Neural cell (in vitro differentiated cells): Measurements from ENCODE around the gene RGS19. TPM values are rescaled to one million over a fixed set of nuclear protein-coding genes. Genes with fewer than 3 reads are reported as not detected.
A peak's percentile ranks its signal among the peaks of the same experiment; 100 is the strongest.

Source experiments
- H2AFZ ChIP-seq: fragments of 200-600, 300-800 bp; sonication (generic), shearing (Covaris generic); 2 replicates; pipeline ENCODE4 v1.6.0; 2014; ENCODE audit warnings: low read depth, mild to moderate bottlenecking, antibody characterized with exemption, low read length, moderate library complexity
- H3F3A ChIP-seq: fragments of 200-600 bp; shearing (Covaris generic); 2 replicates; pipeline ENCODE4 v1.6.1; 2016; ENCODE audit warnings: mild to moderate bottlenecking, moderate library complexity, mixed read lengths, antibody characterized with exemption, low read length; ENCODE audit not compliant: insufficient read depth, poor library complexity, severe bottlenecking
- H3K27ac ChIP-seq: fragments of 200-600, 300-800 bp; sonication (generic), shearing (Covaris generic); 2 replicates; pipeline ENCODE4 v1.5.1; 2014; ENCODE audit warnings: mild to moderate bottlenecking, low read length, moderate library complexity
- H3K27me3 ChIP-seq: fragments of 300-800, 200-600 bp; sonication (generic), shearing (Covaris generic); 2 replicates; pipeline ENCODE4 v1.6.0; 2014; ENCODE audit warnings: mild to moderate bottlenecking, low read depth, low read length, moderate library complexity; ENCODE audit not compliant: insufficient read depth
- H3K36me3 ChIP-seq: fragments of 300-800, 200-600 bp; sonication (generic), shearing (Covaris generic); 2 replicates; pipeline ENCODE4 v1.5.1; 2014; ENCODE audit warnings: mild to moderate bottlenecking, antibody characterized with exemption, low read length, moderate library complexity; ENCODE audit not compliant: insufficient read depth
- H3K4me2 ChIP-seq: fragments of 300-800, 200-600 bp; sonication (generic), shearing (Covaris generic); 2 replicates; pipeline ENCODE4 v1.6.0; 2014; ENCODE audit warnings: mild to moderate bottlenecking, low read length
- H3K4me3 ChIP-seq: fragments of 300-800, 200-600 bp; sonication (generic), shearing (Covaris generic); 2 replicates; pipeline ENCODE4 v1.5.1; 2014; ENCODE audit warnings: mild to moderate bottlenecking, low read length, moderate library complexity
- H3K79me2 ChIP-seq: fragments of 200-600 bp; shearing (Covaris generic); replicated peaks from 2 replicates; pipeline ENCODE4 v1.6.0; 2014; ENCODE audit warnings: mild to moderate bottlenecking, low read length, moderate library complexity; ENCODE audit not compliant: insufficient read depth
- H3K9ac ChIP-seq: fragments of 300-800, 200-600 bp; sonication (generic), shearing (Covaris generic); 2 replicates; pipeline ENCODE4 v1.6.1; 2016; ENCODE audit warnings: mild to moderate bottlenecking, low read length, mixed read lengths
- H3K9me2 ChIP-seq: fragments of 200-600 bp; shearing (Covaris generic); 2 replicates; pipeline ENCODE4 v1.6.1; 2016; ENCODE audit warnings: mild to moderate bottlenecking, low read length, mixed read lengths; ENCODE audit not compliant: insufficient read depth
- H3K9me3 ChIP-seq: fragments of 200-600, 300-800 bp; sonication (generic), shearing (Covaris generic); 2 replicates; pipeline ENCODE4 v1.6.1; 2016; ENCODE audit warnings: mild to moderate bottlenecking, mixed run types, low read length, moderate library complexity, mixed read lengths
- H4K20me1 ChIP-seq: fragments of 200-600 bp; shearing (Covaris generic); 2 replicates; pipeline ENCODE4 v1.6.1; 2016; ENCODE audit warnings: mild to moderate bottlenecking, mixed run types; ENCODE audit not compliant: insufficient read depth
- EP300 ChIP-seq: fragments of 450-650 bp; conservative IDR thresholded peaks from 2 replicates; pipeline ENCODE4 v1.6.1; 2014; ENCODE audit warnings: antibody characterized with exemption, mild to moderate bottlenecking, moderate library complexity; ENCODE audit not compliant: poor library complexity, severe bottlenecking
- EZH2 ChIP-seq: fragments of 200-600, 300-800 bp; shearing (Covaris generic), sonication (generic); IDR thresholded peaks from 2 replicates; pipeline ENCODE4 v1.6.1; 2014; ENCODE audit warnings: antibody characterized with exemption, low read length, borderline replicate concordance, mild to moderate bottlenecking; ENCODE audit not compliant: insufficient read depth, poor library complexity, severe bottlenecking
- MXI1 ChIP-seq: fragments of 450-650 bp; conservative IDR thresholded peaks from 2 replicates; pipeline ENCODE4 v1.6.1; 2014; ENCODE audit warnings: antibody characterized with exemption, mild to moderate bottlenecking; ENCODE audit not compliant: poor library complexity, severe bottlenecking
- POLR2AphosphoS5 ChIP-seq: IDR thresholded peaks from 2 replicates; pipeline ENCODE4 v1.6.1; 2012
- RAD21 ChIP-seq: fragments of 450-650 bp; conservative IDR thresholded peaks from 2 replicates; pipeline ENCODE4 v1.6.1; 2014; ENCODE audit warnings: antibody characterized with exemption, mild to moderate bottlenecking, moderate library complexity
- SMC3 ChIP-seq: fragments of 450-650 bp; conservative IDR thresholded peaks from 2 replicates; pipeline ENCODE4 v1.6.1; 2014; ENCODE audit warnings: antibody characterized with exemption, mild to moderate bottlenecking, moderate library complexity; ENCODE audit not compliant: poor library complexity
- TAF1 ChIP-seq: IDR thresholded peaks from 2 replicates; pipeline ENCODE4 v1.6.1; 2012; ENCODE audit warnings: low read depth
- polyA plus RNA-seq: library from polyadenylated mRNA; depleted of rRNA; stranded (reverse); fragments of >200 nt; gene quantifications from 2 replicates; pipeline ENCODE4 v1.2.3, GENCODE V29; 2014
- TF ChIP-seq, protein P1 (sequence below): IDR thresholded peaks from 2 replicates; pipeline ENCODE4 v1.6.1; 2012; ENCODE audit warnings: borderline replicate concordance
- TF ChIP-seq, protein P2 (sequence below): fragments of 450-650 bp; IDR thresholded peaks from 2 replicates; pipeline ENCODE4 v1.5.1; 2014; ENCODE audit warnings: antibody characterized with exemption, mild to moderate bottlenecking, moderate library complexity; ENCODE audit not compliant: poor library complexity, severe bottlenecking

Gene RGS19
- polyA plus RNA-seq, 1 donor from 2014 or later: 3.4 TPM

DNA sequence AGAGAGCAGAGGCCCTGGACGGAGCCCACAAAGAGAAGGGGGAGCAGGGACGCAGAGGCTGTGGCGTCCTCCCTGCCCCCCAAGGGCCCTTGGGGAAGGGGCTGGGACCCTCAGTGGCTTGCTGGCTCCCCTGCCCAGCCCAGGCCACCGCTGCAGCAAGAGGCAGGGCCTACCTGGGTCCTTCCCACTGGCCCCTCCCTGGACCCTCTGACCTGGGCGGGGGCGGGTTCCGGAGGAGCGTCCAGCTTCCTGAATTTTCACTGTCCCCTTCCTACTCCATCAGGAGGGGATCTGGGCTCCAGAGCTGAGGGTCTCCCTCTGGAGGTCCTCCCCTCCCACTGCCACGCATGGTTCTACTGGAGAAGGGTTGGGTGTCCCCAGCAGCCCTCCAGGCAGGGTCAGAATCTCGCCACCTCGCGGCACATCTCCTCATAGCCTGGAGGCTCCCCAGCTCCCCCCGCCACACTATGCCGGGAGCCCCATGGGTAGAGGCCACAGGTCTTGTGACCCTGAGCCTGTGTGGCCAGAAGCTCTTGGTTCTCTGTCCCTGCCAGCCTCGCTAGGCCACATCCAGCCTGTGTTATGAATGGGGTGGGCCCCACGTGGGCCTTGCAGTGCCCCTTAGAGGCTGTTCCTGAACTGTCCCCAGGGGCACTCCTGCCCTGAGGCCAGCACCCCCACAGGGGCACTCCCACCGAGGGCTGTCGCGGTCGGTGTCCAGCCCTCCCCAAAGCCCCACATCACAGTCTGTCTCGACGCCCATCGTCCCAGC, 28.9 kb downstream of the RGS19 start:
- H3K27ac ChIP-seq: no peak overlapping the region

DNA sequence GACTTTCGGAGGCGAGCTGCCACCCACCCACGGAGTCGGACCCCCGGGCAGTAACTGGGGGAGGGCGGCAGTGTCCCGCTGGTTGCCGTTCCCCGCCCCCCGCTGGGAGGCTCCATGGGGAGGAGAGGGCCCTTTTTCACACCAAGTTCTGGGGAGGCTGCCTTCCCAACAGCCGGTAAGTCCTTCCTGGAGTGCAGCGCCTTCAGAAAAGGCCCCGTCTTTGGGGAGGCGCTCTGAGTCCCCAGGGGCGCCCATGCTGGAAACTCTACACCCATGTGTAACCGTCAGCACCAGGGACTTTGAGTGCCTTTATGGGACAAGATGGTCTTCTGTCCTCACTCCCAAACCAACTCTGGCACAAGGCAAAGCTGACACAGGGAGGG, 29.4 kb downstream of the RGS19 start:
- Histone ChIP-seq H3F3A (no peaks in the 10 kb centered on the region), H3K4me2 (no peak overlapping the region), H4K20me1 (no peaks in the 10 kb centered on the region), H3K36me3 (no peaks in the 10 kb centered on the region), H3K27ac (no peak overlapping the region), H2AFZ (no peak overlapping the region), H3K9me2 (no peaks in the 10 kb centered on the region), H3K9me3 (no peaks in the 10 kb centered on the region), H3K9ac (no peak overlapping the region), H3K27me3 (peaks cover 69% of the 10 kb centered on the region), H3K79me2 (no peaks in the 10 kb centered on the region), H3K4me3 (peak overlapping the region; percentile 39)
- TF ChIP-seq, protein P1, sequence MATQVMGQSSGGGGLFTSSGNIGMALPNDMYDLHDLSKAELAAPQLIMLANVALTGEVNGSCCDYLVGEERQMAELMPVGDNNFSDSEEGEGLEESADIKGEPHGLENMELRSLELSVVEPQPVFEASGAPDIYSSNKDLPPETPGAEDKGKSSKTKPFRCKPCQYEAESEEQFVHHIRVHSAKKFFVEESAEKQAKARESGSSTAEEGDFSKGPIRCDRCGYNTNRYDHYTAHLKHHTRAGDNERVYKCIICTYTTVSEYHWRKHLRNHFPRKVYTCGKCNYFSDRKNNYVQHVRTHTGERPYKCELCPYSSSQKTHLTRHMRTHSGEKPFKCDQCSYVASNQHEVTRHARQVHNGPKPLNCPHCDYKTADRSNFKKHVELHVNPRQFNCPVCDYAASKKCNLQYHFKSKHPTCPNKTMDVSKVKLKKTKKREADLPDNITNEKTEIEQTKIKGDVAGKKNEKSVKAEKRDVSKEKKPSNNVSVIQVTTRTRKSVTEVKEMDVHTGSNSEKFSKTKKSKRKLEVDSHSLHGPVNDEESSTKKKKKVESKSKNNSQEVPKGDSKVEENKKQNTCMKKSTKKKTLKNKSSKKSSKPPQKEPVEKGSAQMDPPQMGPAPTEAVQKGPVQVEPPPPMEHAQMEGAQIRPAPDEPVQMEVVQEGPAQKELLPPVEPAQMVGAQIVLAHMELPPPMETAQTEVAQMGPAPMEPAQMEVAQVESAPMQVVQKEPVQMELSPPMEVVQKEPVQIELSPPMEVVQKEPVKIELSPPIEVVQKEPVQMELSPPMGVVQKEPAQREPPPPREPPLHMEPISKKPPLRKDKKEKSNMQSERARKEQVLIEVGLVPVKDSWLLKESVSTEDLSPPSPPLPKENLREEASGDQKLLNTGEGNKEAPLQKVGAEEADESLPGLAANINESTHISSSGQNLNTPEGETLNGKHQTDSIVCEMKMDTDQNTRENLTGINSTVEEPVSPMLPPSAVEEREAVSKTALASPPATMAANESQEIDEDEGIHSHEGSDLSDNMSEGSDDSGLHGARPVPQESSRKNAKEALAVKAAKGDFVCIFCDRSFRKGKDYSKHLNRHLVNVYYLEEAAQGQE: no peak
- no peak for TF ChIP-seq TAF1
- TF ChIP-seq, protein P2, sequence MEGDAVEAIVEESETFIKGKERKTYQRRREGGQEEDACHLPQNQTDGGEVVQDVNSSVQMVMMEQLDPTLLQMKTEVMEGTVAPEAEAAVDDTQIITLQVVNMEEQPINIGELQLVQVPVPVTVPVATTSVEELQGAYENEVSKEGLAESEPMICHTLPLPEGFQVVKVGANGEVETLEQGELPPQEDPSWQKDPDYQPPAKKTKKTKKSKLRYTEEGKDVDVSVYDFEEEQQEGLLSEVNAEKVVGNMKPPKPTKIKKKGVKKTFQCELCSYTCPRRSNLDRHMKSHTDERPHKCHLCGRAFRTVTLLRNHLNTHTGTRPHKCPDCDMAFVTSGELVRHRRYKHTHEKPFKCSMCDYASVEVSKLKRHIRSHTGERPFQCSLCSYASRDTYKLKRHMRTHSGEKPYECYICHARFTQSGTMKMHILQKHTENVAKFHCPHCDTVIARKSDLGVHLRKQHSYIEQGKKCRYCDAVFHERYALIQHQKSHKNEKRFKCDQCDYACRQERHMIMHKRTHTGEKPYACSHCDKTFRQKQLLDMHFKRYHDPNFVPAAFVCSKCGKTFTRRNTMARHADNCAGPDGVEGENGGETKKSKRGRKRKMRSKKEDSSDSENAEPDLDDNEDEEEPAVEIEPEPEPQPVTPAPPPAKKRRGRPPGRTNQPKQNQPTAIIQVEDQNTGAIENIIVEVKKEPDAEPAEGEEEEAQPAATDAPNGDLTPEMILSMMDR: no peak
- TF ChIP-seq EZH2: no peak
- no peak for TF ChIP-seq SMC3
- TF ChIP-seq MXI1: no peak
- TF ChIP-seq POLR2AphosphoS5: no peak
- no peak for TF ChIP-seq RAD21
- TF ChIP-seq EP300: no peak

More for the DNA sequence above, 28.9 kb downstream of the RGS19 start:
- no peaks in the 10 kb centered on the region for H3K9me2 ChIP-seq
- no peaks in the 10 kb centered on the region for H3F3A ChIP-seq
- no peaks in the 10 kb centered on the region for H3K9me3 ChIP-seq
- no peaks in the 10 kb centered on the region for H3K79me2 ChIP-seq
- H3K9ac ChIP-seq: no peak overlapping the region
- H3K4me3 ChIP-seq: no peak overlapping the region
- TF ChIP-seq, protein P2: no peak
- TF ChIP-seq TAF1 (no peak), MXI1 (no peak), POLR2AphosphoS5 (no peak), SMC3 (no peak), EZH2 (no peak), EP300 (no peak), RAD21 (no peak)
- TF ChIP-seq, protein P1: no peak
- no peak overlapping the region for H2AFZ ChIP-seq
- no peak overlapping the region for H3K4me2 ChIP-seq
- H3K27me3 ChIP-seq: peaks cover 63% of the 10 kb centered on the region
- H3K36me3 ChIP-seq: no peaks in the 10 kb centered on the region
- no peaks in the 10 kb centered on the region for H4K20me1 ChIP-seq
